Effector memory CD8-positive, alpha-beta T cell (primary cell): ENCODE results near the gene UBLCP1.
"Not testable (repeated sequence)": the region's sequence is repeated elsewhere in the genome, so short reads cannot be mapped to it uniquely, and the experiment has no call there.

Experiments used
- ATAC-seq: fragments of 150-1000 bp; cut with Tn5 transposase; replicated peaks from 2 replicates; pipeline ENCODE4 v1.10.0; 2021; ENCODE audit warnings: mild to moderate bottlenecking, moderate library complexity
- DNase-seq, 3 experiments: peaks; one replicate each; pipeline ENCODE4 v3.0.0; 2021
- H3K27ac Mint-ChIP-seq, 2 donors: one replicate each; pipeline ENCODE4 v1.8.0; 2022; ENCODE audit warnings: mild to moderate bottlenecking in 2 of 2, mixed read lengths in 2 of 2, moderate library complexity in 2 of 2
- H3K27me3 Mint-ChIP-seq, 2 donors: one replicate each; pipeline ENCODE4 v1.8.0; 2022; ENCODE audit warnings: mixed read lengths in 2 of 2
- H3K36me3 Mint-ChIP-seq: one replicate; pipeline ENCODE4 v1.8.0; 2022; ENCODE audit warnings: mild to moderate bottlenecking, moderate library complexity, mixed read lengths; ENCODE audit not compliant: insufficient read depth
- H3K4me1 Mint-ChIP-seq, 2 donors: one replicate each; pipeline ENCODE4 v1.8.0; 2022; ENCODE audit warnings: low read depth in 2 of 2, mixed read lengths in 2 of 2
- H3K4me3 Mint-ChIP-seq, 2 donors: one replicate each; pipeline ENCODE4 v1.8.0; 2022; ENCODE audit warnings: mild to moderate bottlenecking in 2 of 2, mixed read lengths in 2 of 2, moderate library complexity in 2 of 2
- H3K9me3 Mint-ChIP-seq, 2 donors: one replicate each; pipeline ENCODE4 v1.8.0; 2022; ENCODE audit warnings: mixed read lengths in 2 of 2

Gene UBLCP1

GRCh38 chr5:159231167-159231566 is 31.9 kb upstream of the UBLCP1 start:
- Mint-ChIP-seq H3K4me1 (no peaks in the 10 kb centered on the region), H3K36me3 (no peaks in the 10 kb centered on the region), H3K27me3 (peaks cover 6 to 13% of the 10 kb centered on the region in 2 donors), H3K9me3 (no peaks in the 10 kb centered on the region), H3K4me3 (no peak overlapping the region), H3K27ac (no peak overlapping the region)
- ATAC-seq (no peak), DNase-seq (no peak)

DNA sequence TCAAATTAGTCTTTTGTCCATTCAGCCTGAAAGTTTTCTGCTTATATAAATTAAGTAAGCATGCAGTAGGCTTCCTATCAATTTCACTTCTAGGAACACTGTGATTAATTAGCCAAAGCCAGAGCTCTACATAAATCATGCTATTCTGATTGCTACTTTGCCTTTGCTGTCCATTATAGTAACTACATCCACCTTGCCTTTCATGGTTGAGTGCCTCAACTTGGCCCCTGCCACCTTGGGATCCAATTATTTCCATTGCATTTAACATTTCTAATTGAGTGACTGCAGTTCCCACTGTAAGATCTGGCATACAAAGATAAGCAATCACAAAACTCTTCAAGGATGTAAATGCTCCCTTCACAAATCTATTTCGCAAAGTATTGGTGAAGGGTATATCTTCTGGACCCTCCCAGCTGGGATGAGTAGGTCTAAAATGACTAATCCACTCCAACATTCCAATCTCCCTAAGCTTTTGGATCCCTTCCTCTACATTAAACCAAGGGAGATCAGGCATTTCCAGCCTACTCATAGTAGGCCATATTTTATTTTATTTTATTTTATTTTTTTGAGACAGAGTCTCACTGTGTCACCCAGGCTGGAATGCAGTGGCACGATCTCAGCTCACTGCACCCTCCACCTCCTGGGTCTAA is 27.1 kb upstream of the UBLCP1 start:
- not testable (repeated sequence) for H3K9me3 Mint-ChIP-seq, ATAC-seq, H3K36me3 Mint-ChIP-seq, H3K4me3 Mint-ChIP-seq, DNase-seq, H3K4me1 Mint-ChIP-seq, H3K27ac Mint-ChIP-seq
- H3K27me3 Mint-ChIP-seq, result peaks cover 0 to 13% of the 10 kb centered on the region in 2 donors

- no peaks in the 10 kb centered on the region for H3K36me3 Mint-ChIP-seq
- ATAC-seq, result no peak
- peaks cover 0 to 2% of the 10 kb centered on the region in 2 donors for H3K4me1 Mint-ChIP-seq
- no peak overlapping the region for H3K27ac Mint-ChIP-seq
- peaks cover 0 to 2% of the 10 kb centered on the region in 2 donors for H3K27me3 Mint-ChIP-seq
- H3K9me3 Mint-ChIP-seq, result no peaks in the 10 kb centered on the region
- H3K4me3 Mint-ChIP-seq, result no peak overlapping the region
- no peak for DNase-seq
Observed at GRCh38 chr5:159240301-159240870, 22.7 kb upstream of the UBLCP1 start.

DNA sequence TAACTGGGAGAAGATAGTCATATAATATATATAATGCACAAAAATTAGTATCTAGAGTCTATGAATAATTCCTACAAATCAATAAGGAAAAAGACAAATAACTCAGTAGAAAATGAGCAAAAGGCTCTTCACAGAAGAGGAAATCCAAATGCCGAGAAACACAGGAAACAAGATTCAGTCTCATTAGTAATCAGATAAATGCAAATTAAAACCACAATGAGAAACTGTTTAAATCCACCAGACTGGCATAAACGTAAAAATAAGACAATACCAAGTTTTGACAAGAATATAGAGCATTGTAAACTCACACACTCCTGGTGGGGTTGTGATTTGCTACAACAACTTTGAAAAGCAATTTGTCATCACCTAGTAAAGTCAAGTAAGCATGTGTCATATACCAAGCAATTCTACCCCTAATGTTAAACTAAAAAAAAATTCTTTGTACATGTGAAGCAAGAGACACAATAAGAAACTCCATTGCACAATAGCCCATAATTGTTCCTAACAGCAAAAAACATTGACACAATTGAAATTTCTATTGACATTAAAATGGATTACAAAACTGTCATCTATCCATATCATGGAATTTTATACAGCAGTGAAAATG is 21.0 kb upstream of the UBLCP1 start:
- Mint-ChIP-seq H3K27me3 (peaks cover 6 to 11% of the 10 kb centered on the region in 2 donors), H3K9me3 (no peaks in the 10 kb centered on the region), H3K4me3 (no peak overlapping the region), H3K36me3 (no peaks in the 10 kb centered on the region), H3K27ac (no peak overlapping the region), H3K4me1 (peaks cover 0 to 2% of the 10 kb centered on the region in 2 donors)
- ATAC-seq, result no peak
- DNase-seq, result no peak

DNA sequence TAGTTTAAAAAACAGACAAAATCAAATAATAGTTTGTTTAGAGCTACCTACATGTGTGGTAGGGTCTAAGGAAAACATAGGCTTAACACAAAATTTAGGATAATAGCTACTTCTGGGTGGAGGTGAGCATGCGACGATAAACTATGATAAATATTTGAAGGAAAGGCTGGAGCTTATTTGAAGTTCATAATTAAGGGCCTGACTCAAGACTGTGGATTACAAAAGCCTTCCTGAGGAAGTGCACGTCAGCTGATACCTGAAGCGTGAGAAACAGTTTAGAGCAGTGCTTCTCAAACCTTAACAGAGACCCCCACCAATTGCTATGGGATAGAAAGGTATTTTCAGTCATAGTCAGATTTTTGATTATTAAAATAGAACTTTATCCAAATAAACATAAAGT is 20.4 kb upstream of the UBLCP1 start:
- ATAC-seq (no peak), DNase-seq (no peak)
- no peaks in the 10 kb centered on the region for H3K9me3 Mint-ChIP-seq
- peaks cover 0 to 2% of the 10 kb centered on the region in 2 donors for H3K4me1 Mint-ChIP-seq
- H3K27me3 Mint-ChIP-seq, result peaks cover 6 to 17% of the 10 kb centered on the region in 2 donors
- no peaks in the 10 kb centered on the region for H3K36me3 Mint-ChIP-seq
- no peak overlapping the region for H3K4me3 Mint-ChIP-seq
- H3K27ac Mint-ChIP-seq, result no peak overlapping the region

- Mint-ChIP-seq H3K36me3 (no peaks in the 10 kb centered on the region), H3K27ac (no peak overlapping the region), H3K4me3 (no peak overlapping the region), H3K9me3 (no peaks in the 10 kb centered on the region), H3K27me3 (peaks cover 6 to 25% of the 10 kb centered on the region in 2 donors), H3K4me1 (peaks cover 0 to 2% of the 10 kb centered on the region in 2 donors)
- ATAC-seq, result no peak
- DNase-seq, result no peak
Observed at GRCh38 chr5:159243385-159243784, 19.7 kb upstream of the UBLCP1 start.

DNA sequence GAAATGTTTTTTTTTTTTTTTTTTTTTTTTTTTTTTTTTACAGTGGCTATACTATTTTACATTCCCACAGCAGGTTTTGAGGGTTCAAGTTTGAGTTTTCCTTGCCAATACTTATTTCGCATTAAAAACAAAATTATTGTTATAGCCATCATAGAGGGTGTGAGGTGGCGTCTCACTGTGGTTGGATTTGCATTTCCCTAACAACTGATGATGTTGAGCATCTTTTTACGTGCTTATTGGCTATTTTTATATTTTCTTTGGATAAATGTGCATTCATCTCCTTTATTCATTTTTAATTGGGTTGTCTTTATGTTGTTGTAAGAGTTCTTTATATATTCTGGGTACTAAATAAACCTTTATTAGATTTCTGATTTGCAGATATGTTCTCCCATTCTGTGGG is 18.9 kb upstream of the UBLCP1 start:
- Mint-ChIP-seq H3K27me3 (peaks cover 11 to 32% of the 10 kb centered on the region in 2 donors), H3K4me1 (peaks cover 0 to 2% of the 10 kb centered on the region in 2 donors), H3K4me3 (no peak overlapping the region), H3K27ac (no peak overlapping the region), H3K9me3 (no peaks in the 10 kb centered on the region), H3K36me3 (no peaks in the 10 kb centered on the region)
- ATAC-seq (no peak), DNase-seq (no peak)

DNA sequence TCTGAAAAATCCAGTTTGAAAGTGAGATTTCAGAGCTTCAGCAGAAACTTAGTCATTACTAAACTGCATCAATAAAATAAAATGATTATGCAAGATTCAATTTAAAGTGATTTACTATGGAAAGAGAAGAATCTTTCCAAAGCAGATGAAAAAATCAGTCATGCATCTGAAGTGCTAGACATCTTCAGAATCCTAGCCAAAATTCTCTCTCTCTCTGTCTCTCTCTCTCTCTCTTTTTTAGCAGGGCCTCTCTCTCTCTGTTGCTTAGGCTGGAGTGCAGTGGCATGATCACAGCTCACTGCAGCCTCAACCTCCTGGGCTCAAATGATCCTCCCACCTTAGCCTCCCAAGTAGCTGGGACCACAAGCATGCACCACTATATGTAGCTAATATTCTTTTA is 18.2 kb upstream of the UBLCP1 start:
- no peaks in the 10 kb centered on the region for H3K9me3 Mint-ChIP-seq
- H3K36me3 Mint-ChIP-seq, result no peaks in the 10 kb centered on the region
- peaks cover 0 to 2% of the 10 kb centered on the region in 2 donors for H3K4me1 Mint-ChIP-seq
- peaks cover 17 to 40% of the 10 kb centered on the region in 2 donors for H3K27me3 Mint-ChIP-seq
- ATAC-seq, result no peak
- no peak overlapping the region for H3K4me3 Mint-ChIP-seq
- H3K27ac Mint-ChIP-seq, result no peak overlapping the region
- DNase-seq, result no peak

DNA sequence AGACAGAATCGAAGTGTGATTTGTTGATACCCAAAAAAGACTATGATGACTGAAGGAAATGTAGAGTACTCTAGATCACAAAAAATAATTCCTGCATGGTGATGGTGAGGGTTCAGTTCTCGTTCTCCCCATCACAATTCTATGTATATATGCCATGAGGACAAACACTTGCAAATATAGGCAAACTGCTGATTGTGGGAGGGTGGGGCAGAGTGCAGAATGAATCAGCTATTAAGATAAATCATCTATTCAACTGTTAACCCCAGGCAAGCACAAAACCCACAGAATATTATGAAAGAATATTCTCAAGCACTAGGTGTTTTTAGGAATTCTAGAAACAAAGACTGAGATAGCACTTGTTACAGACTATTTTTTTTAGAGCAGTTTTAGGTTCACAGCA is 13.9 kb upstream of the UBLCP1 start:
- Mint-ChIP-seq H3K27me3 (peaks cover 23 to 55% of the 10 kb centered on the region in 2 donors), H3K36me3 (no peaks in the 10 kb centered on the region), H3K9me3 (no peaks in the 10 kb centered on the region), H3K27ac (no peak overlapping the region), H3K4me1 (no peaks in the 10 kb centered on the region), H3K4me3 (no peak overlapping the region)
- ATAC-seq (no peak), DNase-seq (no peak)

- ATAC-seq (no peak), DNase-seq (no peak)
- Mint-ChIP-seq H3K36me3 (no peaks in the 10 kb centered on the region), H3K4me1 (no peaks in the 10 kb centered on the region), H3K9me3 (no peaks in the 10 kb centered on the region), H3K27ac (no peak overlapping the region), H3K27me3 (peaks cover 38 to 57% of the 10 kb centered on the region in 2 donors), H3K4me3 (no peak overlapping the region)
Observed at GRCh38 chr5:159252195-159252594, 10.9 kb upstream of the UBLCP1 start.

GRCh38 chr5:159257007-159257406 is 6.1 kb upstream of the UBLCP1 start:
- ATAC-seq, result no peak
- Mint-ChIP-seq H3K4me3 (no peak overlapping the region), H3K9me3 (no peaks in the 10 kb centered on the region), H3K27me3 (peaks cover 21% of the 10 kb centered on the region in 2 donors), H3K27ac (no peak overlapping the region), H3K4me1 (peaks cover 3 to 12% of the 10 kb centered on the region in 2 donors), H3K36me3 (no peaks in the 10 kb centered on the region)
- no peak for DNase-seq

DNA sequence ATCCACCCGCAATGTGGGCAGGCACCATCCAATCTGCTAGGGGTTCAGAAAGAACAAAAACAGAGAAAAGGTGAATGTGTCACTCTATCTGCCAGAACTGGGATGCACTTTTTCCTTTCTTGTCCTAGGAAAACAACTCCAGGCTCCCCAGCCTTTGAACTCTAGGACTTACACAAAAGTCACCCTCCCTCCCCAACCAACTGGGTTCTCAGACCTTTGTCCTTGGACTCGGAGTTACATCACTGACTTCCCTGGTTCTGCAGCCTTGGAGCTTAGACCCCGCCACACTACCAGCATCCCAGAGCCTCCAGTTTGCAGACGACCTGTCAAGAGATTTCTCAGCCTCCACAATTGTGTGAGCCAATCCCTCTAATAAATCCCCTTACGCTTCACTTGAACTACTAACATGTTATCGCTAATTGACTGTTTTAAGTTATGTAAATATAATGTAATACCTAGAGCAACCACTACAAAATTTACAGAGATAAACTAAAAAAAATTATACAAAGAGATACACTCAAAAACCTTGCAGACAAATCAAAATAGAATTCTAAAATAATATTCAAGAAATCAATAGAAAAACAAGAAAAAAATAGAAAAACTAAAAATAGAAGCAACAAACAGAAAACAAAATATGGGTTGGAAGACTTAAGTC is 5.3 kb upstream of the UBLCP1 start:
- Mint-ChIP-seq H3K27ac (no peak overlapping the region), H3K4me3 (no peak overlapping the region), H3K9me3 (no peaks in the 10 kb centered on the region), H3K4me1 (peaks cover 7 to 17% of the 10 kb centered on the region in 2 donors), H3K27me3 (peaks cover 19 to 21% of the 10 kb centered on the region in 2 donors), H3K36me3 (peaks cover 1% of the 10 kb centered on the region)
- DNase-seq, result no peak
- no peak for ATAC-seq

GRCh38 chr5:159258361-159258760 is 4.7 kb upstream of the UBLCP1 start:
- Mint-ChIP-seq H3K36me3 (peaks cover 7% of the 10 kb centered on the region), H3K27ac (no peak overlapping the region), H3K4me1 (peaks cover 11 to 18% of the 10 kb centered on the region in 2 donors), H3K4me3 (no peak overlapping the region), H3K27me3 (peaks cover 15 to 21% of the 10 kb centered on the region in 2 donors), H3K9me3 (no peaks in the 10 kb centered on the region)
- no peak for DNase-seq
- no peak for ATAC-seq
